H1 (cell line): ENCODE measurements around the gene MIS18A. TPM values are rescaled to one million over a fixed set of nuclear protein-coding genes. Genes with fewer than 3 reads are reported as not detected.

Experiments
- BRCA1 ChIP-seq: IDR thresholded peaks from 2 replicates; pipeline ENCODE4 v1.6.1; 2012; ENCODE audit warnings: low read depth, low read length, improper control_type of control experiment
- CBX5 ChIP-seq: fragments of 300-800, 300-1000 bp; sonication (generic); IDR thresholded peaks from 2 replicates; pipeline ENCODE4 v1.7.1; 2016; ENCODE audit warnings: antibody characterized with exemption, low read length, low read depth
- EZH2 ChIP-seq: fragments of 200-600 bp; sonication (generic); IDR thresholded peaks from 2 replicates; pipeline ENCODE4 v1.7.1; 2012; ENCODE audit warnings: low read depth, mild to moderate bottlenecking, moderate library complexity, low read length, inconsistent platforms; ENCODE audit not compliant: severe bottlenecking
- FOSL1 ChIP-seq: IDR thresholded peaks from 2 replicates; pipeline ENCODE4 v1.6.1; 2011; ENCODE audit warnings: mild to moderate bottlenecking, low read depth, low read length, moderate library complexity; ENCODE audit not compliant: insufficient read depth
- NANOG ChIP-seq: IDR thresholded peaks from 2 replicates; pipeline ENCODE4 v1.6.1; 2011; ENCODE audit warnings: low read length, low read depth, mild to moderate bottlenecking, inconsistent platforms; ENCODE audit not compliant: insufficient read depth, poor library complexity, severe bottlenecking
- SP1 ChIP-seq: IDR thresholded peaks from 2 replicates; pipeline ENCODE4 v1.6.1; 2011; ENCODE audit warnings: low read depth, low read length
- TBP ChIP-seq: IDR thresholded peaks from 2 replicates; pipeline ENCODE4 v1.6.1; 2011; ENCODE audit warnings: low read depth, low read length, improper control_type of control experiment
- polyA plus RNA-seq, 7 experiments: library from polyadenylated mRNA; depleted of rRNA in 3 of 7; stranded (reverse) in 5 of 7; unstranded in 2 of 7; fragments of >200 nt in 5 of 7; fragments of 200-250 nt in 2 of 7; gene quantifications; 1 replicate in 5 of 7; 2 replicates in 1 of 7; 4 replicates in 1 of 7; pipeline versions ENCODE4 v1.2.1 to v1.2.3, GENCODE V29; 2011 to 2013; ENCODE audit warnings: missing spikeins in 2 of 7, mixed read lengths in 2 of 7
- total RNA-seq: library from RNA; stranded (reverse); fragmentation: NEBNext Ultra II Directional; extraction: Animal tissue kit (Norgen Biotek cat#: 25700); gene quantifications from 2 replicates; pipeline ENCODE4 v1.2.1, GENCODE V29; 2021
- TF ChIP-seq, protein P1 (sequence below): IDR thresholded peaks from 2 replicates; pipeline ENCODE4 v1.6.1; 2011; ENCODE audit warnings: low read depth, mild to moderate bottlenecking, low read length; ENCODE audit not compliant: insufficient read depth

MIS18A gene
- total and polyA plus RNA-seq, 2 of the 8 experiments (the other 6 are each of a cell fraction or from before 2014, with no cell fraction given): 28.9 to 53.0 TPM

DNA sequence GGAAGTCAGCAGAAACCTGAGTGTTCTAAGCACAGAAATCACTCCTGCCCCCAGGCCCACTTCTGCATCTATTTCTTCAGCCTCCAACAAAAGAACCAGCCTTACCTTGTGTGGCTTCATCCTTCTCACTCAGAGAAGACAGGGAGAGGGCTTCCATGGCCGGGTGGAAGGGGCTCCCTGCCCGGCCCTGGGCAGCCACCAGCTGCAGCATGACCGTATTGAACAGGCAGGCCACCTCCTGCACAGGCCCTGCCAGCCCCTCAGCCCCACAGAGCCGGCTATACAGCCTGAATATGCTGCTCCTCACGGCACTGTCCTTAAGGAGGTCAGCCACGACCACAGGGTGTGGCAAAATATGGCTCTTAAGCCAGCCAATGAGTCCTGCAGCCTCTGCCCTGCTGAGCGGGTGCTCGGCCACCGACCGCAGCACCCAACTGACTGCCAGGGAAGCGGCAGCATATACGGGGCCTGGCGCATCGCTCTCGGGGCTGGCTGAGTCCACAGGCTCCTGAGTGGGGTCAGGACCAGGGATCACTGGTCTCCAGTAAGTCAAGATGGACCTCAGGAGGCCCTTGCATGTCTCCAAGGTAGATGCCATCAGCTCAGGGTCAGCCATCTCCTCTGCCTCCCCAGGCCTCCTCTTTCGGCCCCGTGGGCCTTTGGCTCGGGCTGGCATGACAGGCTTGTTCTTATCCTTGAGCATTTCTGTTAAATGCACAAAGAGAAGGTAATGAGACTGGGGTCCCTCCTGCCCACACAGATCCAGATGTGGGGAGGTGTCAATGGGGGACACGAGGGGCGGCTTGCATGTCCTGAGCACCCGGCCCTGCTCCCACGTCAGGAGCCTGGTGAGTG is 37.7 kb upstream of the MIS18A start (continued):
- TF ChIP-seq NANOG (no peak), SP1 (no peak), TBP (no peak), CBX5 (no peak), FOSL1 (no peak), EZH2 (no peak), BRCA1 (no peak)
- TF ChIP-seq, protein P1, sequence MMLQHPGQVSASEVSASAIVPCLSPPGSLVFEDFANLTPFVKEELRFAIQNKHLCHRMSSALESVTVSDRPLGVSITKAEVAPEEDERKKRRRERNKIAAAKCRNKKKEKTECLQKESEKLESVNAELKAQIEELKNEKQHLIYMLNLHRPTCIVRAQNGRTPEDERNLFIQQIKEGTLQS: no peak
